ENCODE measurements around the gene SNX25.

DNA sequence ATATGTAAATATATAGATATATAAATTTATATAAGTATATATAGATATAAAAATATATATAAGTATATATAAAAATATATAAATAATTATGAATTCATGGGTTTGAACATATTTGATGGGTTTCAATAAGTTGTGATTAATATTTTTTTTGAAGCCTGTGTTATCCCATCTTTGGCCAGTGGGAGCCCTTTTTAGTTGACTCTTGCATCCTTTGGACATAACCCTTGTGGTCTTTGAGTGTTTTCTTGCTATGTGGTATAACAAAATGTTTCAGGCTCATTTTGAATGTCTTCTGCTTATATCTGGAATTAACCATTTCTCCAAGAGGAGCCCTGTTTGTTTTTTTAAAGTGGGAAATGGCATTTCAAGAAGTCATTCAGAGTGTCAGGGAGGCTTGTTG, 15.2 kb downstream of the SNX25 start:
- TF ChIP-seq, protein P1, sequence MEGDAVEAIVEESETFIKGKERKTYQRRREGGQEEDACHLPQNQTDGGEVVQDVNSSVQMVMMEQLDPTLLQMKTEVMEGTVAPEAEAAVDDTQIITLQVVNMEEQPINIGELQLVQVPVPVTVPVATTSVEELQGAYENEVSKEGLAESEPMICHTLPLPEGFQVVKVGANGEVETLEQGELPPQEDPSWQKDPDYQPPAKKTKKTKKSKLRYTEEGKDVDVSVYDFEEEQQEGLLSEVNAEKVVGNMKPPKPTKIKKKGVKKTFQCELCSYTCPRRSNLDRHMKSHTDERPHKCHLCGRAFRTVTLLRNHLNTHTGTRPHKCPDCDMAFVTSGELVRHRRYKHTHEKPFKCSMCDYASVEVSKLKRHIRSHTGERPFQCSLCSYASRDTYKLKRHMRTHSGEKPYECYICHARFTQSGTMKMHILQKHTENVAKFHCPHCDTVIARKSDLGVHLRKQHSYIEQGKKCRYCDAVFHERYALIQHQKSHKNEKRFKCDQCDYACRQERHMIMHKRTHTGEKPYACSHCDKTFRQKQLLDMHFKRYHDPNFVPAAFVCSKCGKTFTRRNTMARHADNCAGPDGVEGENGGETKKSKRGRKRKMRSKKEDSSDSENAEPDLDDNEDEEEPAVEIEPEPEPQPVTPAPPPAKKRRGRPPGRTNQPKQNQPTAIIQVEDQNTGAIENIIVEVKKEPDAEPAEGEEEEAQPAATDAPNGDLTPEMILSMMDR (CRISPR knock-in tag; IDR thresholded peaks at IDR 0.05): no peak
- TF ChIP-seq, protein P2, sequence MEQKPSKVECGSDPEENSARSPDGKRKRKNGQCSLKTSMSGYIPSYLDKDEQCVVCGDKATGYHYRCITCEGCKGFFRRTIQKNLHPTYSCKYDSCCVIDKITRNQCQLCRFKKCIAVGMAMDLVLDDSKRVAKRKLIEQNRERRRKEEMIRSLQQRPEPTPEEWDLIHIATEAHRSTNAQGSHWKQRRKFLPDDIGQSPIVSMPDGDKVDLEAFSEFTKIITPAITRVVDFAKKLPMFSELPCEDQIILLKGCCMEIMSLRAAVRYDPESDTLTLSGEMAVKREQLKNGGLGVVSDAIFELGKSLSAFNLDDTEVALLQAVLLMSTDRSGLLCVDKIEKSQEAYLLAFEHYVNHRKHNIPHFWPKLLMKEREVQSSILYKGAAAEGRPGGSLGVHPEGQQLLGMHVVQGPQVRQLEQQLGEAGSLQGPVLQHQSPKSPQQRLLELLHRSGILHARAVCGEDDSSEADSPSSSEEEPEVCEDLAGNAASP (CRISPR knock-in tag; IDR thresholded peaks at IDR 0.05; ENCODE audit: borderline replicate concordance): no peak
- TF ChIP-seq TCF12 (IDR thresholded peaks at IDR 0.05) (no peak), TCF12 (CRISPR knock-in tag; IDR thresholded peaks at IDR 0.05) (no peak), ZNF460 (CRISPR knock-in tag; IDR thresholded peaks at IDR 0.05; ENCODE audit: borderline replicate concordance) (no peak), CHD4 (IDR thresholded peaks at IDR 0.05; ENCODE audit: borderline replicate concordance, low read length) (no peak), FOXJ3 (CRISPR knock-in tag; IDR thresholded peaks at IDR 0.05; ENCODE audit: borderline replicate concordance) (no peak), HOXA7 (CRISPR knock-in tag; IDR thresholded peaks at IDR 0.05) (no peak), YY1 (IDR thresholded peaks at IDR 0.05; ENCODE audit: insufficient read depth, insufficient replicate concordance, low read depth, low read length) (no peak), EP300 (IDR thresholded peaks at IDR 0.05; ENCODE audit: low read depth in 2 of 2, low read length in 2 of 2) (no peak), EP300 (CRISPR knock-in tag; IDR thresholded peaks at IDR 0.05; ENCODE audit: borderline replicate concordance) (no peak)
- TF ChIP-seq, protein P3, sequence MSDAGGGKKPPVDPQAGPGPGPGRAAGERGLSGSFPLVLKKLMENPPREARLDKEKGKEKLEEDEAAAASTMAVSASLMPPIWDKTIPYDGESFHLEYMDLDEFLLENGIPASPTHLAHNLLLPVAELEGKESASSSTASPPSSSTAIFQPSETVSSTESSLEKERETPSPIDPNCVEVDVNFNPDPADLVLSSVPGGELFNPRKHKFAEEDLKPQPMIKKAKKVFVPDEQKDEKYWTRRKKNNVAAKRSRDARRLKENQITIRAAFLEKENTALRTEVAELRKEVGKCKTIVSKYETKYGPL (CRISPR knock-in tag; IDR thresholded peaks at IDR 0.05): no peak
- TF ChIP-seq, protein P4, sequence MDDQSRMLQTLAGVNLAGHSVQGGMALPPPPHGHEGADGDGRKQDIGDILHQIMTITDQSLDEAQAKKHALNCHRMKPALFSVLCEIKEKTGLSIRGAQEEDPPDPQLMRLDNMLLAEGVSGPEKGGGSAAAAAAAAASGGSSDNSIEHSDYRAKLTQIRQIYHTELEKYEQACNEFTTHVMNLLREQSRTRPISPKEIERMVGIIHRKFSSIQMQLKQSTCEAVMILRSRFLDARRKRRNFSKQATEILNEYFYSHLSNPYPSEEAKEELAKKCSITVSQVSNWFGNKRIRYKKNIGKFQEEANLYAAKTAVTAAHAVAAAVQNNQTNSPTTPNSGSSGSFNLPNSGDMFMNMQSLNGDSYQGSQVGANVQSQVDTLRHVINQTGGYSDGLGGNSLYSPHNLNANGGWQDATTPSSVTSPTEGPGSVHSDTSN (CRISPR knock-in tag; IDR thresholded peaks at IDR 0.05; ENCODE audit: borderline replicate concordance): no peak
